K562 (cell line): ENCODE data around the gene SLC16A13. TPM values are rescaled to one million over a fixed set of nuclear protein-coding genes. Genes with fewer than 3 reads are reported as not detected.

Experiments
- ATAC-seq: fragments of 200-7000 bp; cut with Tn5 transposase; 3 replicates; pipeline ENCODE4 v1.9.1; 2020; ENCODE audit warnings: moderate library complexity
- BruUV-seq: library from RNA; stranded (reverse); fragments of 400-500 nt; replicated peaks from 2 replicates; lab custom pipeline; 2021; lab: Mats Ljungman, UMichigan
- CTCF ChIA-PET: fragments of 300-600 bp; formaldehyde crosslinking; extraction: SDS; loops from one replicate; lab custom pipeline; 2021; ENCODE audit warnings: low intra/inter-chr PET ratio; lab: Yijun Ruan, JAX
- POLR2A ChIA-PET: fragments of 300-600, 350-650 bp; sonication (Branson Sonifier 250); formaldehyde crosslinking; extraction: SDS; loops from one replicate; lab custom pipeline; 2021; ENCODE audit warnings: antibody characterized with exemption, inconsistent platforms; lab: Yijun Ruan, JAX
- DNase-seq, 4 experiments: peaks; one replicate each; pipeline versions ENCODE4 v3.0.0 to v3.0.0-alpha.2; 2011 to 2018; ENCODE audit warnings: low spot score in 3 of 4, mixed read lengths in 3 of 4; ENCODE audit errors: extremely low read depth in 1 of 4
- FAIRE-seq: peaks from 2 replicates; lab custom pipeline; 2011; peaks lifted over from hg19 to GRCh38; lab: Jason Lieb, UNC
- H2AFZ ChIP-seq: 2 replicates; pipeline ENCODE4 v1.6.0; 2011; ENCODE audit warnings: low read depth, low read length, control low read depth, inconsistent platforms
- H3K27ac ChIP-seq: fragments of 200-600 bp; 3 replicates; pipeline ENCODE4 v1.8.0; 2011; ENCODE audit warnings: low read depth, mild to moderate bottlenecking, control low read depth, inconsistent platforms, low read length, moderate library complexity, mixed read lengths; ENCODE audit errors: extremely low read depth
- H3K27me3 ChIP-seq, 2 experiments: fragments of 300-600 bp in 1 of 2; 2 replicates in 1 of 2; 3 replicates in 1 of 2; pipeline versions ENCODE4 v1.6.0 to v1.8.0; 2011; ENCODE audit warnings: inconsistent platforms in 2 of 2, low read length in 2 of 2, mild to moderate bottlenecking in 1 of 2, mixed read lengths in 1 of 2, moderate library complexity in 1 of 2; ENCODE audit not compliant: control insufficient read depth in 2 of 2, insufficient read depth in 2 of 2
- H3K36me3 ChIP-seq: fragments of 300-600 bp; 3 replicates; pipeline ENCODE4 v1.8.0; 2011; ENCODE audit warnings: mild to moderate bottlenecking, low read length, inconsistent platforms; ENCODE audit not compliant: control insufficient read depth, insufficient read depth
- H3K4me1 ChIP-seq, 2 experiments: fragments of 200-600 bp in 1 of 2; replicated peaks in 1 of 2; 2 replicates in 1 of 2; 3 replicates in 1 of 2; pipeline versions ENCODE4 v1.5.1 to v1.8.0; 2011; ENCODE audit warnings: inconsistent platforms in 2 of 2, low read length in 2 of 2, mild to moderate bottlenecking in 1 of 2, mixed read lengths in 1 of 2, moderate library complexity in 1 of 2; ENCODE audit not compliant: control insufficient read depth in 2 of 2, insufficient read depth in 2 of 2
- H3K4me2 ChIP-seq: 2 replicates; pipeline ENCODE4 v1.6.1; 2011; ENCODE audit warnings: low read length, control low read depth, inconsistent platforms, mixed read lengths; ENCODE audit not compliant: insufficient read depth
- H3K4me3 ChIP-seq: fragments of 200-600 bp; sonication (generic), shearing (Covaris generic); 2 replicates; pipeline ENCODE4 v1.5.1; 2016; ENCODE audit warnings: control low read depth, inconsistent platforms
- H3K79me2 ChIP-seq: fragments of 200-600 bp; 3 replicates; pipeline ENCODE4 v1.8.0; 2011; ENCODE audit warnings: low read length, inconsistent platforms; ENCODE audit not compliant: control insufficient read depth, insufficient read depth
- H3K9ac ChIP-seq, 2 experiments: 2 replicates each; pipeline versions ENCODE4 v1.6.0 to v1.6.1; 2011; ENCODE audit warnings: low read depth in 2 of 2, low read length in 2 of 2, control low read depth in 1 of 2, inconsistent platforms in 1 of 2, mild to moderate bottlenecking in 1 of 2, mixed read lengths in 1 of 2; ENCODE audit not compliant: insufficient read depth in 1 of 2
- H3K9me1 ChIP-seq: one replicate; pipeline ENCODE4 v1.6.0; 2011; ENCODE audit warnings: inconsistent platforms, mild to moderate bottlenecking, low read length, moderate library complexity; ENCODE audit not compliant: control insufficient read depth, insufficient read depth
- H3K9me3 ChIP-seq: replicated peaks from 2 replicates; pipeline ENCODE4 v1.5.1; 2011; ENCODE audit warnings: low read depth, low read length, inconsistent platforms; ENCODE audit not compliant: control insufficient read depth, insufficient read depth
- H4K20me1 ChIP-seq: replicated peaks from 2 replicates; pipeline ENCODE4 v1.6.1; 2011; ENCODE audit warnings: low read length, inconsistent platforms, mixed read lengths; ENCODE audit not compliant: control insufficient read depth, insufficient read depth
- EHMT2 ChIP-seq: fragments of 450-650 bp; IDR thresholded peaks from 2 replicates; pipeline ENCODE4 v1.6.1; 2018; ENCODE audit warnings: antibody characterized with exemption
- ESRRA ChIP-seq: fragments of 450-650 bp; IDR thresholded peaks from 2 replicates; pipeline ENCODE4 v1.6.1; 2014; ENCODE audit warnings: low read depth, mild to moderate bottlenecking, moderate library complexity, borderline replicate concordance
- GABPA ChIP-seq: fragments of 200-800 bp; sonication (Bioruptor generic); conservative IDR thresholded peaks from 2 replicates; pipeline ENCODE4 v1.6.1; 2016; ENCODE audit warnings: low read depth, missing genetic modification characterization, missing compliant biosample characterization
- HDAC2 ChIP-seq: fragments of 450-650 bp; IDR thresholded peaks from 2 replicates; pipeline ENCODE4 v1.6.1; 2016; ENCODE audit warnings: mild to moderate bottlenecking
- HMG20B ChIP-seq: fragments of 250-450 bp; sonication (Bioruptor Pico); IDR thresholded peaks from 2 replicates; pipeline ENCODE4 v1.5.0; 2021; ENCODE audit warnings: mild to moderate bottlenecking
- HMGN3 ChIP-seq: IDR thresholded peaks from 2 replicates; pipeline ENCODE4 v1.6.1; 2011; ENCODE audit warnings: borderline replicate concordance, low read depth, mild to moderate bottlenecking, mixed read lengths, low read length; ENCODE audit not compliant: insufficient read length; ENCODE audit errors: extremely low read depth
- KAT7 ChIP-seq: sonication (generic); formaldehyde crosslinking; IDR thresholded peaks from 2 replicates; pipeline ENCODE4 v1.8.0; 2022; ENCODE audit warnings: missing genetic modification reagents, mild to moderate bottlenecking, borderline replicate concordance
- NR2C1 ChIP-seq, 2 experiments: fragments of 450-650 bp; IDR thresholded peaks; 2 replicates each; pipeline ENCODE4 v1.6.1; 2017; ENCODE audit warnings: mild to moderate bottlenecking in 2 of 2, antibody characterized with exemption in 1 of 2, inconsistent platforms in 1 of 2, missing compliant biosample characterization in 1 of 2, missing genetic modification characterization in 1 of 2
- NR2C2 ChIP-seq, 2 experiments: fragments of 200-800 bp in 1 of 2; sonication (Bioruptor generic) in 1 of 2; sonication (generic) in 1 of 2; formaldehyde crosslinking in 1 of 2; IDR thresholded peaks; 2 replicates each; pipeline versions ENCODE4 v1.6.1 to v1.8.0; 2016 to 2022; ENCODE audit warnings: mild to moderate bottlenecking in 1 of 2, missing compliant biosample characterization in 1 of 2, missing genetic modification characterization in 1 of 2, missing genetic modification reagents in 1 of 2
- PRPF4 ChIP-seq: fragments of 200-400 bp; formaldehyde crosslinking; IDR thresholded peaks from one replicate; pipeline ENCODE4 v1.6.1; 2017; ENCODE audit warnings: low read length, low read depth, mild to moderate bottlenecking; ENCODE audit not compliant: insufficient read depth, poor library complexity, severe bottlenecking
- RB1 ChIP-seq: fragments of 450-650 bp; IDR thresholded peaks from 2 replicates; pipeline ENCODE4 v1.6.1; 2017; ENCODE audit warnings: low read depth, mild to moderate bottlenecking
- SMARCC2 ChIP-seq: fragments of 450-650 bp; IDR thresholded peaks from 2 replicates; pipeline ENCODE4 v1.6.1; 2017; ENCODE audit warnings: antibody characterized with exemption, moderate library complexity, mild to moderate bottlenecking, low read depth
- TAF1 ChIP-seq: IDR thresholded peaks from 2 replicates; pipeline ENCODE4 v1.6.1; 2011; ENCODE audit warnings: mild to moderate bottlenecking, low read length, moderate library complexity; ENCODE audit not compliant: insufficient read depth, control insufficient read depth, severe bottlenecking; ENCODE audit errors: extremely low read depth
- TAF15 ChIP-seq: fragments of 200-400 bp; formaldehyde crosslinking; IDR thresholded peaks from 2 replicates; pipeline ENCODE4 v1.6.1; 2017; ENCODE audit warnings: mild to moderate bottlenecking, low read depth, low read length, moderate library complexity
- ZFP1 ChIP-seq: fragments of 450-650 bp; formaldehyde crosslinking; IDR thresholded peaks from 2 replicates; pipeline ENCODE4 v1.4.0; 2020; ENCODE audit warnings: mild to moderate bottlenecking, mixed read lengths
- ZNF146 ChIP-seq: IDR thresholded peaks from one replicate; pipeline ENCODE4 v1.6.1; 2018; ENCODE audit warnings: missing compliant biosample characterization; ENCODE audit not compliant: unreplicated experiment
- ZNF561 ChIP-seq: fragments of 450-650 bp; formaldehyde crosslinking; conservative IDR thresholded peaks from 2 replicates; pipeline ENCODE4 v1.4.0; 2020; ENCODE audit warnings: mild to moderate bottlenecking, moderate library complexity
- WGBS: fragments of 100-300 bp; shearing (Covaris generic); methylation state at CpG from one replicate; pipeline ENCODE4 v1.1.6; 2016; ENCODE audit warnings: low coverage, mixed read lengths; ENCODE audit not compliant: insufficient coverage; ENCODE audit errors: missing lambda C conversion rate; 5-methylcytosine and 5-hydroxymethylcytosine counted together
- in situ Hi-C: fragments of 300-500 bp; cut with MboI; formaldehyde crosslinking; loops from 4 replicates; pipeline ENCODE4 v1.15.0; 2018; ENCODE audit warnings: inconsistent platforms, mixed read lengths
- intact Hi-C: fragments of 100-400 bp; cut with micrococcal nuclease; formaldehyde crosslinking; loops from 2 replicates; pipeline ENCODE4 v1.14.2; 2022
- polyA plus RNA-seq, 8 experiments: library from polyadenylated mRNA; depleted of rRNA in 4 of 8; stranded (reverse) in 5 of 8; unstranded in 3 of 8; fragments of >200 nt; fragmentation: Nextera tagmentation in 2 of 8; fragmentation: Illumina TruSeq in 1 of 8; extraction: Ambion mirVana in 2 of 8; extraction: Trizol in 1 of 8; gene quantifications; 2 replicates each; pipeline versions ENCODE4 v1.2.1 to v1.2.3, GENCODE V29; 2011 to 2014; ENCODE audit warnings: inconsistent platforms in 1 of 8, missing spikeins in 1 of 8
- total RNA-seq, 7 experiments: library from RNA; depleted of rRNA in 6 of 7; stranded (reverse); fragments of >200 nt in 6 of 7; fragmentation: Illumina TruSeq in 2 of 7; extraction: Trizol in 2 of 7; gene quantifications; 2 replicates each; pipeline versions ENCODE4 v1.2.1 to v1.2.3, GENCODE V29; 2011 to 2021; ENCODE audit warnings: low replicate concordance in 1 of 7
- TF ChIP-seq, protein P1 (sequence below): fragments of 250-450 bp; sonication (Bioruptor Pico); IDR thresholded peaks from 2 replicates; pipeline ENCODE4 v1.4.0; 2020; ENCODE audit warnings: mild to moderate bottlenecking, moderate library complexity, borderline replicate concordance

SLC16A13 gene
- total and polyA plus RNA-seq, 9 of the 15 experiments (the other 6 are each of a cell fraction or from before 2014, with no cell fraction given), result 0.04 to 5.6 (median 0.87) TPM

DNA sequence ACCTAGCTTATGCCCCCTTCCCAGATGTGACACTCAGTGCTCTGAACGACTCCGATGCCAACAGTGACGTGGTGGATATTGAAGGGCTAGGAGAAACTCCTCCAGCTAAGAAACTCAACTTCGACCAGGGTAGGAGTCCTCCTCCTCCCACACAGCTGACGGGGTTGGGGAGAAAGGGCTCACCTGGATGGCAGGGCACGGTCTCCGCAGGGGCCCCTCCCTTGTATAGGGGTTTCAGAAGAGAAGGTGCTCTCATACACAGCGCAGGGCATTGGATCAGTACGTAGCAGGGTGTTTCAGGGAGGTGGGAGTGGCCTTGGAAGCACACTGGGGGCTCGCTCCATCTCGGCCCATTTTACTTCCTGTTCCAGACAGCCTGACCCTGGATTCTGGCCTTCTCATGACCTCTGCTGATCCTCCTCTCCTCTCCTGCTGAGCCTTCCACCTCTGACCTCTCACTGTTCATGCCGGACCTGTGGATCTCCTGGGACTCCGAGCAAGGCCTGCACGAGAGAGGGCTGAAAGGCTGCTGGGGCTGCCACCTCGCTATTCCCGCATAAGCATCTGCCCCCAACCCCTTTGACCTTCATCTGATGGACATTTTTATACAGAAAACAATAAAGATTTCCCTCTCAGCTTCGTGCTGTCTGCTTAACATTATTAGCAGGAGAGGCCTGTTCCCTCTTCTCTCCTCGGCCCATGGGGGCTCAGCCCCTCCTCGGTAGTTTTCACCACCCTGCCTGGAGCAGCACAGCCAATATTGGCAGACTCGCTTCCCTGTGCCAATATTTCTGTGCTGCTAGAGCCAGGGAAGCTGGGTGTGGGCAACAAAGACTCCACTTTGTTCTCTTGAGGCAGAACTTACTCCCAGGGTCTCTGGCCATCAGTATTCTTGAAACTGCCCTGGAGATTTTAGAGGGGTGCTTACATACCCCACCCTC lies 18.7 kb upstream of the SLC16A13 start:
- no peaks in the 10 kb centered on the region for H3K36me3 ChIP-seq
- H3K27ac ChIP-seq, result peak overlapping the region; percentile 96
- DNase-seq (peak; percentile 36 to 74 (median 41)), FAIRE-seq (peak; percentile 55), ATAC-seq (no peak)
- H3K9me1 ChIP-seq, result no peaks in the 10 kb centered on the region
- H3K9me3 ChIP-seq, result no peaks in the 10 kb centered on the region
- H3K4me3 ChIP-seq, result no peak overlapping the region
- H3K79me2 ChIP-seq, result peaks cover 26% of the 10 kb centered on the region
- ChIA-PET CTCF (interaction anchor here (0.6 kb wide), 1 partner anchor 972 kb away, joined by 3 read pairs; no protein-coding TSS in a partner anchor), POLR2A (interaction anchor here (0.6 to 0.7 kb wide), 3 partner anchors 11 to 379 kb away, joined by 3 read pairs; no protein-coding TSS in a partner anchor)
- peak overlapping the region; percentile 45 for H3K4me2 ChIP-seq
- no peaks in the 10 kb centered on the region for H3K27me3 ChIP-seq
- peaks cover 46 to 64% of the 10 kb centered on the region in 2 experiments for H3K4me1 ChIP-seq
- in situ Hi-C loops, result no loop called here
- H3K9ac ChIP-seq, result peak overlapping the region; percentile 67 to 86
- WGBS, result 37% methylated on average over 16 of the region's 20 CpGs
- no peaks in the 10 kb centered on the region for H4K20me1 ChIP-seq
- intact Hi-C loops, result no loop called here
- H2AFZ ChIP-seq, result peak overlapping the region; percentile 79
- no TSS peak for BruUV-seq
- TF ChIP-seq PRPF4, result no peak
- peak; percentile 26; the same call in 1 of the 2 replicates for TF ChIP-seq KAT7 (CRISPR knock-in tag)
- no peak for TF ChIP-seq EHMT2
- TF ChIP-seq RB1, result no peak
- TF ChIP-seq TAF15, result no peak
- TF ChIP-seq HDAC2, result no peak
- TF ChIP-seq SMARCC2, result no peak
- no peak for TF ChIP-seq GABPA (tag)
- TF ChIP-seq ZFP1 (CRISPR knock-in tag), result no peak
- no peak for TF ChIP-seq ZNF561
- TF ChIP-seq TAF1, result peak; percentile 21
- peak; percentile 15; the same call in 1 of the 2 replicates for TF ChIP-seq NR2C2 (CRISPR knock-in tag; IDR thresholded peaks at IDR 0.05)
- peak; percentile 52; the same call in 1 of the 2 replicates for TF ChIP-seq NR2C2 (tag; IDR thresholded peaks at IDR 0.05)
- peak; percentile 84 for TF ChIP-seq NR2C1 (IDR thresholded peaks at IDR 0.05)
- peak; percentile 79 for TF ChIP-seq NR2C1 (tag; IDR thresholded peaks at IDR 0.05)
- no peak for TF ChIP-seq ZNF146 (CRISPR knock-in tag)
- no peak for TF ChIP-seq HMGN3
- TF ChIP-seq ESRRA, result peak; percentile 81
- no peak for TF ChIP-seq HMG20B (CRISPR knock-in tag)
- TF ChIP-seq, protein P1, sequence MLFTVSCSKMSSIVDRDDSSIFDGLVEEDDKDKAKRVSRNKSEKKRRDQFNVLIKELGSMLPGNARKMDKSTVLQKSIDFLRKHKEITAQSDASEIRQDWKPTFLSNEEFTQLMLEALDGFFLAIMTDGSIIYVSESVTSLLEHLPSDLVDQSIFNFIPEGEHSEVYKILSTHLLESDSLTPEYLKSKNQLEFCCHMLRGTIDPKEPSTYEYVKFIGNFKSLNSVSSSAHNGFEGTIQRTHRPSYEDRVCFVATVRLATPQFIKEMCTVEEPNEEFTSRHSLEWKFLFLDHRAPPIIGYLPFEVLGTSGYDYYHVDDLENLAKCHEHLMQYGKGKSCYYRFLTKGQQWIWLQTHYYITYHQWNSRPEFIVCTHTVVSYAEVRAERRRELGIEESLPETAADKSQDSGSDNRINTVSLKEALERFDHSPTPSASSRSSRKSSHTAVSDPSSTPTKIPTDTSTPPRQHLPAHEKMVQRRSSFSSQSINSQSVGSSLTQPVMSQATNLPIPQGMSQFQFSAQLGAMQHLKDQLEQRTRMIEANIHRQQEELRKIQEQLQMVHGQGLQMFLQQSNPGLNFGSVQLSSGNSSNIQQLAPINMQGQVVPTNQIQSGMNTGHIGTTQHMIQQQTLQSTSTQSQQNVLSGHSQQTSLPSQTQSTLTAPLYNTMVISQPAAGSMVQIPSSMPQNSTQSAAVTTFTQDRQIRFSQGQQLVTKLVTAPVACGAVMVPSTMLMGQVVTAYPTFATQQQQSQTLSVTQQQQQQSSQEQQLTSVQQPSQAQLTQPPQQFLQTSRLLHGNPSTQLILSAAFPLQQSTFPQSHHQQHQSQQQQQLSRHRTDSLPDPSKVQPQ (CRISPR knock-in tag), result no peak
